ENCODE results near the gene KIF26B.

The KIF26B gene

DNA sequence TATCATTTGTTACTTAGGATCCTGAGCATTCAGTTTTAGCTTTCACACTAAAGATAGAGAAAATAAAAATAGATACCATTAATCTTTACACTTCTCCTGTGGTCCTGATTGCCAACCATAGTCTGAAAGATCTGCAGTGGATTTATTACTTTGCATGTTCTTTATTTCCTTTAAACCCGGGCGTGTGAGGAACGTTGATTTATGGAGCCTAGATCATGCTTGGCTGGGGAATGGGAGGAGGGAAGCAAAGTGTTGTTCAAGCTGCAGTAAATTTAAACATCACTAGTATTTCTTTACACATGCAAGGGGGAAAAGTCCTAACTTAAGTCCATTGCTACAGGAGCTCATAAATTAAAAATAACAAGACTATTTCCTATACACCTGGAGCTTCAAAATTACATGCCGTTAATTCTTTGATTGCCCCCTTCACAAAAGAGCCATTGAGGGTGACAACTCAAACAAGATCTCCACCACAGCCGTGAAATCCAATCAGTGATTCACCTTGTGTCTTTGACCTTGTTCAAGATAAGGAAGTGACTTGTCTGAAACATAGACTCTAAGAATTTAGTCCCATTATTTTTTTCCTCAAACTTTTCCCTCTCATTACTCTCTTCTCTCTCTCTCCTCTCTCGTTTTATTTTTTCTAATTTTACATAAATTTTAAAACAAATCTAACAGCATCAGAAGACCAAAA is 282.7 kb downstream of the KIF26B start:
- no peak for DNase-seq

DNA sequence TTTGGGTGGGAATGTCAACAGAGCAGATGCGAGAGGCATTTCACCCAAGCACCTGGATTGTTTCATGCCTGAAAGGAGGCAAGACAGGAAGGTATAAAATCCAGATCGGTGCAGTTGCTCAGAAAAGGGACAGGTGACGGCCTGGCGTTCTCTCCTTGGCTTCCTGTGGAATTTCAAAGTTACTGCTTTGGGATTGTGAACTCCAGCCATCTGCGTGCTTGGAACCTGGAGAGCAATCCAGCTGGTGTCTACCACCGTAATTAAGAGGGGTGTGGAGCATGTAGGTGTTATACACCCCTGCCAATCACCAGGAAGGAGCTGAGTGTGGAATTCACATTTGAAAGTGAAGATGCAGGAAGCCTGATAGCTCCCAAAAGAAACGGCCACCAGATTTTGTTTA is 286.1 kb downstream of the KIF26B start:
- no peak for DNase-seq

DNA sequence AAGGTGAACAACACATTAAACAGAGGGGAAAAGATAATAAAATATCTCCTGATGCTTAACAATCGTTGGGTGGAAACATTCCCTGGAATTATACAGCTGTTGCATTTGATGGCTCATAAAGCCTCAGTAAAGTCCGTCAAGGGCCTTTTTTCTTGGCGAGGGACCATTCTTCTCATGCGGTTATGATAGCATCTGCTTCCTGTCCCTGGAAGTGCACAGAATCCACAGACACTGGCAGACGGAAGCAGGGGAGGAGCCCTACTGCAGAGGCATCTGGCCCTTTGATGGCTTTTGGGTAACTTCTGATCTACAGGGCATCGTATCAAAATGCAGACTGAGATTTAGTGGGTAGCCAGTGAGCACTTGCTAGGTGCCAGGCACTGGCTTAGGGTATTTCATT is 286.9 kb downstream of the KIF26B start:
- no peak for DNase-seq

DNA sequence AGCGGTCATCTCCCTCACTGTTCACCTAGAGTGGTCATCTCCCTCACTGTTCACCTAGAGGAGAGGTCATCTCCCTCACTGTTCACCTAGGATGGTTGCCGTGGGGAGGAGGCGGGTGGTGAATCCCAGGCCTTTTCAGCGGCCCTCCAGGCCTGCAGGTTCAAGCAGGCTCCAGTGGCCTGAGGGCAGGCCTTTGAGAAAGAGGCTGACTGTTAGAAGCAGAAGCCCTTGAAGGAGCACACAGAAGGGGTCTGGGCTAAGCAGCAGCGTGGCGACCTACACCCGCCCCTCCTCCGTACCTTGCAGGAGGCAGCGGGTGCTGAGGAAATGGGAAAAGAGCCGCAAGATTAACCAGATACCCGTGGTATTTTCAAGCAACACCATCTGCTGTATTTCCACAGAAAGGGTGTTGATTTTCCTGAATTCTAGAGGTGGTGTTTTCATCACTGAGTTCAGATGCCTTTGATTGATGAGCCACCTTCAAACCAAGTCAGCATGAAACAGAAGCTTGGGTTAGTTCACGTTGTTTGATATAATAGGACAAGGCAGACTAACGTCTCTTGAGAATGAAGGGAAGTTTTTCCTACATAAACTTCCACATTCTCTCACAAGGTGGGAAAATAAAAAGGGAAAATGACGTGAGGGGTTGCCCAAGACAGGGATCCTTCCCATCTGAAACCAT is 289.5 kb downstream of the KIF26B start:
- no peak for DNase-seq

DNA sequence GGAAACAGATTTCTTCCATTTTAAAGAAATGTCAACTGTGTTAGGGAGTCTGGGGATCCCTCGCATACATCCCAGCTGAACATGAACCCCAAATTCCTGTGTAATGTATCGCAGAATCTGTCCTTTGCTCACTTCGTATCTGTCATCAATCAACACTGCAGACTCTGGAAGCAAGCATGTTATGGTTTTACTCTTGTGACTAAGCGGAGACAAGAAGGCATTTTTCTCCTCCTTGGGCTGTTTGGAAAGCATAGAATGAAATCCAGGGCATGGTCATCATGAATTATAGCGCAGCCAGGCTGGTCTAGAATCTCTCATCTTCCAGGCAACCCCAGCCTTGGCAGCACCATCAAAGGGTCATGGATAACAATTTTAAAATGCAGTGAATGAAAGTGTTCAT is 290.2 kb downstream of the KIF26B start:
- no peak for DNase-seq

DNA sequence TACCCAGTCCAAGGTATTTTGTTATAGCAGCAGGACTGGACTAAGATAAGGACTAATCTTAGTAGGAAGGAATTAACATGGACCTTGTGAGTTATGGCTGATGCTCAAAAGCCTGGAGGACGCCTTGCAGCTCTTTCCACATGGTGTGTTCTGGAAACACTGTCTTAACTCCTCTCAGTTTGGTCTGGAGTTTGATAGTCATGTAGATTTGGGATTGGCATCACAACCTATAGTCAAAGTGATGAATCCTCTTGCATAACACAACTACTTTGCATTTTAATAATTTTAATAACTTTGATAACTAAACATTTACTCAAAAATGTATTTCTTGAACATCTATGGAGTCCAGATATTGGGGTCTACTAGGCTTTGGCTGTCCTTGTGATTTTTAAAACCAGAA is 293.7 kb downstream of the KIF26B start:
- no peak for DNase-seq

DNA sequence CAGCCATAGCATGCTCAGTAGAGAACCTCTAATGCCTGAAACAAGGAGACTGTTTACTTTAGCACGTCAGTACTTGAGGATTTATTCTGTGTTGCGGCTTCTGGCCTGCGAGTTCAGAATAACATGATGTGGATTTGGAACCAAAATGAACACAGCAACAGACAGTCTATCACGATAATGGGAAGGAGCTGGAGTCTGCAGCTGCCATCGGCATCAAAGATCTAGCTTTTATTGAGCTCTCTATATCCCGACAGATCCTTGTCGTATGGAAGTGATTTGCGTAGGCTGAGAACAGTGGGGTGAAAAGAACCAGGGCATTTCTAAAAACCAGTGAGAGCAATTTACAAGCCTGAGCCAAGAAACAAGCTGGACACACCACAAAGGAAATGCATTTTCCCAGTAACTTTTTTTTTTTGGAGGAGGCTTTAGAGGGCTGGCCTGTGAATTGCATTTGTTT is 294.2 kb downstream of the KIF26B start:
- no peak for DNase-seq

DNA sequence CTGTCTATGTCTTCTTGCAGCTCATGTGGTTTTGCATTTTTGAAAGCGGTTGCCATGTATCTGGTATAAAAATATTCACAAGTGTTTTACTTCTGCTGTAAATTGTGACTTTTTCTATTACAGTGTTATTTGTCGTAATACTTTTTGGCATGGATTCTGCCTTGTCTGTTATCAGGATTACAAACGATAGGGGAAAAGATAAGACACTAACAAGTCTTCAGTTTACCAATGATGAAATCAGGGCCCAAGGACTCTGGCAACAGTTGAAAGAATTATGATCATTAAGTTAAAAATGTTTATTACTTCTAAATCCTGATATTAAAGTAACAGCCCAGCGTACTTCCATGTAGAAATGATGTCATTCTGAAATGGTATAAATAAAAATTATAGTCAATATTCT is 298.8 kb downstream of the KIF26B start:
- no peak for DNase-seq

DNA sequence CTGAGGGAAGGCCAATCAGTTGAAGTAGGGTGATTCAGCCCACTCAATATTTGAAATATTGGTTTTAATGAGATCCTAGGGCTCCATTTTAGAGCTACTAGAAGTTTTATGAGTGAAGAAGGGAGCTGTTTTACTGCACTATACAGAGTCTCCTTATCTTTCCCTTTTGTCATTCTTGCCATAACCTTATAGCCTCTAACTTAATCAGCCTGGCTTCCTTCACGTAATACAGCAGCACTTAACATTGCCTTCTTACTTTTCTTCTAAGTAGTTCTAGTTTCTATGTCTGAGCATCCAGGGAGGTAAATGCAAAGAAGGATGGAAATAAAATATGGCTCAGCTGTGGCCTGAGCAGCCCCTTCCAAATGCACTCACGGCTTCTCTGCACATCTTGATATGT is 299.3 kb downstream of the KIF26B start:
- no peak for DNase-seq

DNA sequence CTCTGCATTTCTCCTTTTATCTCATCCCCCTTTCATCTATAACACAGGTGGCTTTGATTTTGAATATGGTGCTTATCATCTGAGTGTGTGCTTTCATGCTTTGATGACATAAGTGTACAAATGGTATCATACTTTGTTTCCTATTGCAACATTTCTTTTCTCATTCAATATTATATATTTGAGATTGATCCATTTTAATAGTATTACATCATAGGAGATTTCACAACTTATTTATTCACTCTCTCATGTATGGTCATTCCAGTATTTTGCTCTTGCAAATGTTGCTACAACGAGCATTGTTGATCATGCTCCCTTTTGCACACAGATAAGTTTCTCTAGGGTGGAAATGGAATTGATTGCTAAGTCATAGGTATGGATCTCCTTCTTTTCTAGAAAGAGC is 302.8 kb downstream of the KIF26B start:
- DNase-seq = no peak

DNA sequence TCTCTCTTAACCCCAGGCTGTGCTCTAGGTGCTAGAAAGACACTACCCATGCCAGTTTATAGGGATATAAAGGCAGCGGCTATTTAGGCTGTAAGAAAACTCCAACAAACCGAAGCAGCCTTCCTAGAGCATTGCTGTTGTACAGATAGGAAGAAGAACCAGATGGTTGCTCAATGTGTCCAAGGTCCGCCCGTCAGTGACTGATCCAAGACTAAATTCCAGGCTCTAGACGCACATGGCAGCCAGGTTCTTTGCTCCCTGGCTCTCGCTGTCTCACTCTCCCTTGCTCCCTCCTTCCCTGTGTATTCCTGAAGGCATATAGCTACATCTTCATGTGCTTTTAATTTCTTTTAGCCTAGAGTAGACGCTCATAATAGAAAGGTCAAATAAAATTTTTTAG is 303.4 kb downstream of the KIF26B start:
- DNase-seq = no peak

DNA sequence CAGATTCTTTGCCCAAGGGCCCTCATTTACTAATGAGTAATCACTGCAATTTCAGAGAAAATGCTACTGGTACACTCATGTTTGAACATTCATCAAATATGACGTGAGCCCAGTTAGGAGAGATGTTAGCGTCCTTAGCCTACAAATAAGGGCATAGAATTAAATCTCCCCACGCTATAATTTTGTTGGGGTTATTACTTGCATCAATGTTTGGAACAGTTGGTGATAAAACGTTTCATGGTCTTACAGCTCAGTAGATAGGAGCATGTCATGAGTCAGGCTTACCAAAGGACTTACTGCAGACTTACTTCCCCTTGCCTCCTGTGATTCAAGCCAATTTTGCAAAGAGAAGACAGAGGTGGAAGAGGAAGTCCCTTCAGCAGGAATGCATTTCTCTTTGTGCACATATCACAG is 304.0 kb downstream of the KIF26B start:
- DNase-seq = no peak

DNA sequence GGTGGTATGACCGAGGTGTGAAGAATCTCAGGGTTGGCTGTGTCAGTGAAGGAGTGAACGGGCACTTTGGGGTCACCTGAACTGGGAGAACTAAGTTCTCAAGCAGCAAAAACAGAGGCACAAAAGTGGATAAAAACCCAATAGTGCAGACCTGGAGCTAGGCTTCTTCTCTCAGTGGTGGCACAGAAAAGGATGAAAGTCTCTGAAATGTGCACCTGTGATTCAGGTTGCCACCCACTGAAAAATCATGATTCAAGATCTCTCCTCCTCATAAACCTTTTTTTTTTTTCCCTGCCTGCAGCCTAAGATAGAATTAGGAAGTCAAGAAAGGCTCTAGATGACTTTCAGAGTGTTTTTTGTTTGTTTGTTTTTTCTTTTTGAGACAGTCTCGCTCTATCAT is 304.8 kb downstream of the KIF26B start:
- DNase-seq = no peak

DNA sequence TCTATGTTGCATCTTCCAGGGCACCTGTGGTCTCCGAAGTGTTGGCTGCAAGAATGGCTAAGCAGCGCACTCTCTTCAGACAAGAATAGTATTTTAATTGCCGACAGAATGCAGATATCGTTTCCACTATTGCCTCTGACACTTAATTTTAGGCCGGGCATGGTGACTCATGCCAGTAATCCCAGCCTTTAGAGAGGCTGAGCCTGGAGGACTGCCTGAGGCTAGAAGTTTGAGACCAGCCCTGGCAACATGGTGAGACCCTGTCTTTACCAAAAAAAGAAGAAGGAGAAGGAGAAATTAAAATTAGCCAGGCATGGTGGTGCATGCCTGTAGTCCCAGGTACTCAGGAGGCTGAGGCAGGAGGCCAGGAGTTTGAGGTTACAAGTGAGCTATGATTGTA is 306.9 kb downstream of the KIF26B start:
- no peak for DNase-seq

DNA sequence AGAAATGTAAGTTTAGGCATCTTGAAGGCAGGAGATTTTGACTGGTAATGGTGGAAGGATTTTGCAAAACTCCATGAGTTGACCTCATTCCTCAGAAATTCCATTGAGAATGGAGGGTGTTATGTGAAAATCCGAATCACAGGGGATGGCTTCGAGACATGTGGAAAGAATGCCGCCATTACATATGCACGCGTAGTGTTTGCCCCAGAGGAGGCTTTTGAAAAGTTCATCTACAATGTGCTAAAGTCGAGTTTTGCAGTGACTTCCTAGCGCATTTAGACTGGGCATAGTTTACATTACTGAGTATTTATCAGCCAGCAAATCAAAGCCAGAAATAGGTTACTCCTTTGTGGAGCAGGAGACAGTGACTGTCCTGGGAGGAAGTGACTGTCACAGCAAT is 307.4 kb downstream of the KIF26B start:
- no peak for DNase-seq

DNA sequence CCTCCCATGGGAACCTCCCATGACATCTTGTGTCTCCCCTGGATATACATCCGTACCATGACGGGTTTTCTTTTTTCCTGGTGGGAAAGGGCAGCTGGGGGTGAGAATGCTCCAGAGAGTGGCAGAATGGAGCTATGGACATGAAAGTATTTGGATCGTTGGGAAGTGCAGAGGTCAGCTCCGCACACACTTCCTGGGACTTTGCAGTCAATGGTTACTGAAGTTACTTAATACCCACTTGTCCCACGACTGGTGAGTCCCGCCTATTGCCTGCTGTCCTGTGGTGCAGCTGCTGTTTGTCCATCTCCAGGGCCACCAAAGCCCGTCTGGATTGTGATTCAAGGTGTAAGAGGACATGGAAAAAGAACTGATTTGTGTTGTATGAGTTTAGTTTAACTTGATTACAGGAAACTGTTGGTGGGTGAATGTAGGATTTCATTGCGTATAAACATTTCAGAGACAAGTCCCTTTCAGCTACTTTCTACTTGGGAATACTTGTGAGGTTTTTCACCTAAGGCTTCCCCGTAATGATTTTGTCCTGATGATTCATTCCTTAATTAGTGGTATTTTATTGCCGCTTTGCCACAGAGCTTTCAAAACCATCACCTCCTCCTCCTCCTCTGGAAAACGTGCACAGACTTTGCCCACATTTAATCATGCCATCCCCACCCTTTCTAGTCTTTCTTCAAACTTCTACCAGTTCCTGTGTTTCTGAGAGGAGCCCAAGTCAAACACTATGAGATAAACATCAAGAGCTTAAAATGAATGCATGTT is 308.8 kb downstream of the KIF26B start:
- DNase-seq = no peak

DNA sequence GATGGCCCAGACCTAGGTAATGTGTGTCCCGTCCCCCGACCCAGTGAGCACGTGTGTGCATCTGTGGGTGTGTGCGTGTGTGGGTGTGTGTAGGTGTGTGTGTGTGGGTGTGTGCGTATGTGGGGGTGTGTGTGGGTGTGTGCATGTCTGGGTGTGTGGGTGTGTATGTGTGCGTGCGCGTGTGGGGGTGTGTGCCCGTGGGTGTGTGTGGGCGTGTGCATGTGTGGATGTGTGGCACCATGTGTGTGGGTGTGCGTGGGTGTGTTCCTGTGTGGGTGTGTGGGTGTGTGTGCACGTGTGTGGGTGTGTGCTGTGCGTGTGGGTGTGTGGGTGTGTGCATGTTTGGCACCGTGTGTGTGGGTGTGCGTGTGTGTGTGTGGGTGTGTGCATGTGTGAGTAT is 309.5 kb downstream of the KIF26B start:
- DNase-seq = no peak

DNA sequence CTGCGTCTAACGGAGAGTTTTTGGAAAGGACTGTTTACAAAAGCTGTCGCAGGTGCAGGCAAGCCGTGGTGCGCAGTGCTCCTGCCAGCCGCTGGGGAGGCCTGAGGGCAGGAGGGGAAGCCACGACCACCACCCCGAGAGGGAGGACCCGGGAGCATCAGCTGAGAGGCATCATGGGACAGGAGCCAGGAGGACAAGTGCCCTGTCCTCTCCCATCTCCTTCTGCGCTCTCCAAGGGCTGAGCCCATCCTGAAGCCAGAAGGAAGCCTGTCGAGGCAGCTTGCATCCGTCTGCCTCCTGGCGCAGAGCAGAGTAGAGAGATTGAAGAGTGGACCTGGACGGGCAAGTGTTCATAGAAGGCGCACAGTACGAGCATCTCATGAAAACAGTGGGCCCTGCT is 310.9 kb downstream of the KIF26B start:
- no peak for DNase-seq

DNA sequence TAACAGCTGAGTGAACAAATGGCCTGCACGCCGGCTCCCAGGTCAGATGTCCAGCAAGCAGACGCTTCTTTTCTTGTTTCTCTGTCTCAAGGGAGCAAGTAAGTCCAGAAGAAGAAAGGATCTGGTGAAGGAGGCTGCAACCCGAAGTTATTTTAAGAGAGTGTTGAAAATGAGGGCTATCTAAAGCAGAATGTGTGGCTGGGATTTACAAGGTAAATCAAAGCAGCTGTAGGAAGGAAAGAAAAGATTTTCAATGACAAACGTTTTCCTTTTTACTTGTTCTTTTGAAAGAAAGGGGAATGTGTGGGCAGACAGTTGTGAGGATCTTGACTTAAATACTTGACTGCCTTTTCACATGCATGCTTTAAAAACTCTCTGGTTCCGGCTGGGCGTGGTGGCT is 311.5 kb downstream of the KIF26B start:
- DNase-seq = no peak

DNA sequence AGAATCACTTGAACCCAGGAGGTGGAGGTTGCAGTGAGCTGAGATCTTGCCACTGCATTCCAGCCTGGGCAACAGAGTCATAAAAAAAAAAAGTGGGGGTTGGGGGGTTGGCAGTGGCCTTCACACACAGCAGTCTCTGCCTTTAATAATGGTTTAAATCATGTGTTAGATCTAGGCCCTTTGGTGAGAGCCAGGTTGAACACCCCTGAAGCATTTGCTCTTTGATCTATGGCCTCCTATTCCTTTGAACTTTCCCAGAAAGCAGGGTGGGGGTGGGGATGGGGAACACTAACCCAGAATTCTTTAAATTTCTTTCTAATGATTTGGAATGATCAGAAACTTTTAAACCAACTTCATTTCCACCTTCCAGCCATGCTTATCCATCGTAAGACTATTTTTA is 313.0 kb downstream of the KIF26B start:
- no peak for DNase-seq

DNA sequence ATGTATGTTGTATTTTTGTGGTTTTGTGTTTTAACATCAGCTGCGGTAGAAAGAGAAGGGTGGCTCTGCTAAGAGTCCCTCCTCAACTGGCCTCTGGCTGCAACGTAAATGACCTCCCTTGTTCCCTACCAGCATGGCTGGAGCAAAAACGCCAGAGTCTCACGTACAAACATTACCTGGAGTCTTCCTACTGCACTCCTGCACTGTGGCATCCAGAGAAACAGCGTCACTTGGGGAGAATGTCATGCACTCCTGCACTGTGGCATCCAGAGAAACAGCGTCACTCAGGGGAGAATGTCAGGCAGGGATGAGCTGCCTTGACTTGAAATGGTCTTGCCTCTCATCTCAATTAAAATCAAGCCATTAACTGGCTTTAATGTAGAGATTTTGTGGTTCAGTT is 314.2 kb downstream of the KIF26B start:
- no peak for DNase-seq

DNA sequence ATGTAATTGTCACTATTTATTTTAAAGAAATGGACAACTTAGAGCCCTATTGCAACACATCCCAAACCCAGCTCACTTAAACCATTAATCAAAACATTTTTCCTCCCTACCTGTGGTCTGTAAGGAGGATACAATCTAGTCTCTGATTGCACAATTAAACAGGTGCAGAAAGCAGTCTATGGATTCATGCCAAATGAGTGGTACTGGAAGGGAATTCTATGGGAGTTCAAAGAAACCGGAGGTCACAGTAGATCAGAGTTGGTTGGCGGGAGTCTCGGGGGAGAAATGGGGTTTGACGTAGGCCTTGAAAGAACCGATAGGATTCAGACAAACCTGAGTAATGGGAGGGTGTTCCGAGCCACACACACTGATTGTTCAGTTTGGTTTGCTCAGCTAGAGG is 314.9 kb downstream of the KIF26B start:
- DNase-seq = no peak

DNA sequence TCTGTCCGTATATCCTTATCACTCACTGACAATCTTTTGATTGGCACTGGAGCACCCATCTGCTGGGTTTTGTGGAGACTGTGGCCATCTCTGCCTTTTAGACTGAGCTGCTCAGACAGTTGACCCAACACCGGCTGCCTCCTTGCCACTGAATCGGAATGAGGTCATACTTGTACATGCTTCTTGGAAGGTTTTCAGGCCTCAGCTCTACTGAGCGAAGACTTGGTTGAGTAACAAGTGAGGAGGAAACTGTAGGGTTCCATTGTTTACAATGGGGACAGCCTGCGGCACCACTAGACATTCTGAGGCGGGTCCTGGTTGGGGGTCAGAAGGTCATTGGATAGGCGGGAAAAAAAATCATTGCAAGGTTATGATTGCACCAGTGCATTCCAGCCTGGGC is 320.3 kb downstream of the KIF26B start:
- DNase-seq = no peak

DNA sequence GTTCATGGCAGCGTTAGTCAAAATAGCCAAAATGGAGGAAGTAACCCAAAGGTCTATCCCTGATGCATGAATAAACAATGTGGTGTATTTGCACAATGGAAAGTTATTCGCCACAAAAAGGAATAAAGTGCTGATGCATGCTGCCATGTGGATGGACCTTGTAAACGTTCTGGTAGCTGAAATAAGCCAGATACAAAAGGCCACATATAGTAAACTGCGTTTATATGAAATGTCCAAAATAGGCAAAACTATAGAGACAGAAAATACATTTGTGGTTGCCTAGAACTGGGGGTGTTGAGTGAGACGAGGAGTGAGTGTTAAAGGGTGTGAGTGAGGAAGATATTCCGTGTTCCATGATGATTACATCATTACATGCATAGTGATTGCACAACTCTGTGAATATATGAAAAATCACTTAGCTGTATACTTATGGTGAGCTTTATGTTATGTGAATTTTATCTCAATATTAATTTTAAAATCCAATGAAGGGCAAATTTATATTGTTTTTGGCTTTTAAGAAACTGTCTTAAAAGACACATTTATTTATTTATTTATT is 321.3 kb downstream of the KIF26B start:
- DNase-seq = no peak
